ENCODE measurements around the gene PWWP2B.

Gene PWWP2B

GRCh38 chr10:132394936-132395703 is 1.9 kb upstream of the PWWP2B start:
- DNase-seq (ENCODE audit: low spot score): no peak

DNA sequence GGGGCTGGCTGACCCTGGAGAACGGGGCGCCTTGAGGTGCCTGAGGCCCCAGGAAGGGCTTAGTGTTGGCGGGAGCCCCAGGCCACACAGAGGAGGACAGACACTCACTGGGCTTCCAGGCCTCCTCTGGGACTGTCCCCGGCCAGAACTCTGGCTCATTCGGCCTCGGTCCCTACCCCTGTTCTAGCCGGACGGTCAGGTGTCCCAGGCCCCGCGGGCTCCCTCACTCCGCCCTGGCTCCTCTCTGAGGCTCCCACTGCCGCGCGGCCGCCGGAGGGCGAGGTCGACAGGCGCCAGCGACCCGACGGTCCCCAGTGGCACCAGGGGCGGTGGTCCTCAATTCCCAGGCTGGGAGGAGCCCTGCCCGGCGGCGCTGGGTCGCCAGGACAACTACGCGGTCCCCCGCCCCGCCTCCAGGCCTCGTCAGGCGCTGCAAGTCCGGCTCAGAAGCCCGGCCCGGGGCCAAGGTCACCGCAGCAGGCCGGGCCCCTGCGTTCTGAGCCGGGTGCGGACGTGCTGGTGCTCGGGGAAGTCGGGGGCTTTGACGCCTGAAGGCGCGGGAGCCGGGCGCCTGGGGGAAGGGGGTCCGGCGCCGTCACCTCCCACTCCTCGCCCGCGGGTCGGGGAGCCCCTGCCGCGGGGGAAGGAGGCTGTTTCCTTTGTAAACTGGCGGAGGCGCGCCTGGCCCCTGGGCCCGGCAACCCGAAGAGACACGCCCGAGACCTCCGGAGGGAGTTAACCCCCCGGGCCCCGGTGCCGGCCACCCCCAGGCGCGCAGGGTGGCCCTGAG is 1.1 kb upstream of the PWWP2B start:
- peak; percentile 84 for DNase-seq (ENCODE audit: low spot score)

GRCh38 chr10:132396494-132397035 is 435 bp upstream of the PWWP2B start:
- DNase-seq (ENCODE audit: low spot score): peak; percentile 81

GRCh38 chr10:132397671-132398565 is 918 bp downstream of the PWWP2B start:
- no peak for DNase-seq (ENCODE audit: low spot score)

DNA sequence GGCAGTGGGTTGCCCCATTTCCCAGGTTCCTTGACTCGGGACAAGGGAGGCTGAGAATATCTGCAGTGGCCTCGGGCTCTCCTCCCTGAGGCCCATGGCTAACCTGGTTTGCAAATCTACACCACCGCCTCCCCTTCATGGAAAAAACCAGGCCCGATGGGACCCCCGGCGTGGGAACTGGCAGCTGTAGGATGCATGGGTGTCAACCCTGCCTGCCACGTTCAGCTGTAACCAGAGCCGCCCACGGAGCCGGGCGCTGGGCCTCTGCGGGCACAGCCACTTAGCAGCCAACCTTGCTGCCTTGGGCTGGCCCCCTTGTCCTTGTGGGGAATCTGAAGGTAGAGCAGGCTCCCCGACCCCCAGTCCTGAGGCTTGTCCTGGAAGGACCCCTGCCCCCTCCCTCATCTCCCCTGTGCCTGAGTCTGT is 1.6 kb downstream of the PWWP2B start:
- no peak for DNase-seq (ENCODE audit: low spot score)

- no peak for DNase-seq (ENCODE audit: low spot score)
Observed at GRCh38 chr10:132399117-132400035, 2.4 kb downstream of the PWWP2B start.

- no peak for DNase-seq (ENCODE audit: low spot score)
Observed at GRCh38 chr10:132400041-132400546, 3.1 kb downstream of the PWWP2B start.

DNA sequence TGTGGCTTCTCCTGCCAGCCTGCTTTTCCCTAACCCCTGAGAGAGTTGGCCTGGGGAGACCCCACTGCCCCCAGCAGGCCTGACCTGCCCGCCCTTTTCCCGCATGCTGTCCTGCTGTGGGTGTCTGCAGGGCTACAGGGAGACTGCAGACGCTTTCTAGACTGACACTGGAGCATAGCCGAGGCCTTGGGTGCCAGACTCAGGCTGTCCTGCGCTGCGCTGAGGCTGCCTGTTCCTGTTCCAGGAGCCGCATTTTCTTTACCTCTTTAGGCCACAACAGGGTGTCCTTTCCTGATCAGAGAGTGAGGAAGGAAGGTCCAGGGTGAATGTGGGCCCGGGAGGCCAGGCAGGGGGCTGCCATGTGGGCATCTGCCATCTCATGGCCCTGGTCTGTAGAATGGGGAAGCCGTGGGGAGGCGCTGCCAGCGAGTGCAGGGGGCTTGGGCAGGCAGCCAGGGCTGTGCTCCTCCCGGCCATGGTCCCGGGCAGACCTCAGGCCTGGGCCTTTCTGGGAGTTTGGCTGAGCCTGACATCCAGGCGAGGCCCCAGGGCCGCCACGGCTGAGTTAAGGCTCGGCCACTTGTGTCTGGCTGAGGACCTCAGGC is 3.6 kb downstream of the PWWP2B start:
- DNase-seq (ENCODE audit: low spot score): no peak

DNA sequence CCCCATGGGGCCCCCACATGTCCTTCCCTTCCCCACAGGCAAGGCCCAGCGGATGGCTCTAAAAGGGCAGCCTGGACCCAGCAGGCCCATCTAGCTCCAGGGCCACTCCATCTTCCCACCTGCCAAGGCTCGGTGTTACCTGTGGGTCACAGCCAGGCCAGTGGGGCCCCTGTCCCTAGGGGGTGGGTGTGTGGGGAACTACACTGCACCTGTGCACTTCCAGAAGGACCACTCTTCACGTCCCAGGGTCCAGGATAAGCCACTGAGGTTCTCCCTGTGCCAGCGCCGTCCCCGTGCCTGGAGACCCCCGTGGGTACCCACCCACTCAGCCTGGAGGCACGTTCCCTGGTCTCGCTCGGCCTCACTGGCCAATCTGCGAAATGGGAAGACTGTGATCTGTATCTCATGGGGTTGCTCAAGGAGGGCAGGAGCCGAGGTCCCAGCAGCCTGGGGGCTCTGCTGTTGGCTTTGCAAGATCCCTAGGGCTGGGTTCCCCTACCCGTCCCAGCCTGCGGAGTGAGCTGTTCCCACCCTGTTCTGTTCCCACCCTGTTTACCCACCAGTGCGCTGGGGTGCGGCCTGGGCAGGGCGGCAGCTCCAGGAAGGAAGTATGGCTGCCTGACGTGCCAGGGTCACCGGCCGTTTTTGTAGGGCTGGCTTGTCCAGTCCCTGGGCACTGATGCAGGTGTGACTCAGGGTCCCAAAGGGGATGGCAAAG is 4.6 kb downstream of the PWWP2B start:
- no peak for DNase-seq (ENCODE audit: low spot score)

DNA sequence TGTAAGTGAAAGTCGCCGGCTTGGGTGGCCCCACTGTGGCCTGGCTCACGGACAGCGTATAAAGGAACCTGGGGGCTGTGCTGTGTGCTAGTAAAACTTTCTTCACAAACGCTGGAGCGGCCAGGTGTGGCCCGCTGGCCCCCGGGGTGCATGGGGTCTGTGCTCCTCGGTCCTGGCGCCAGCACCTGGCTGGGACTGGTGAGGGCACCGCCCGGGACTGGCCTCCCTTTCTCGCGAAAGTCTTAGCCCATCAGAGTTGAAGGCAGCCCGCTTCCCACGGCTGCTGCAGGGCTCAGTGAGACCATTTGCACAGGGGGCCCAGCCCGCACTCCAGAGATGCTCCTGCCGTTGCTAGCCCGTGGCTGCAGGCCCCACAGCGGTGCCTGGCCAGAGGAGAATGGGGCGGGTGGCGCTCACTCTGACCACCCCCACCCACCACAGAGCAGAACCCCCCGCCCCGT is 5.8 kb downstream of the PWWP2B start:
- no peak for DNase-seq (ENCODE audit: low spot score)

DNA sequence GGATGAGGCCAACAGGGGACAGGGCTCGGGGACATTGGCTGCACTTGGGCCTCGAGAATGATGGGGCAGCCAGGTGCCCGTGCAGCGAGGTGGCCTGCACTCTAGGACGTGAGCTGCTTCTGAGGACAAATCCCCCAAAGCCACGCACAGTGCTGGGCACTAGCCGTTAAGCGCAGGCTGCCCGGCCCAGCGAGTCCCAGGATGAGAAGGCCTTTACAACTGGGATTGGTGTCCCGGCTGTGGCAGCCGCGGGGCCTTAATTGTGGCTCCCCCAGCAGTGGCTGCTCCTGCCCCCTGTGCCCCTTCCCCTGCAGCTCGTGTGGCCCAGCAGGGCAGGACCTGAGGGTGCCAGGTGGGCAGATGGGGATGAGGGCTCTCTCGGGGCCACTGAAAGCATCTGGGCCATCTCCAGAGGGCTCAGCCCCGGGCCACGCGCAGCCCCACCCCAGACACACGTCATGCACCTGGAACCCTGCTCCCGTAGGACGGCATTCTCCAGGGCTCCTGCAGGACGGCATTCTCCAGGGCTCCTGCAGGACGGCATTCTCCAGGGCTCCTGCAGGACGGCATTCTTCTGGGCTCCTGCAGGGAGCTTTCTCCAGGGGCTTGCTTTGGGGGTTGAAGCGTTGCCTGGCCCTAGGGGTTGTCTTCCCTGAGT is 6.6 kb downstream of the PWWP2B start:
- DNase-seq (ENCODE audit: low spot score): no peak

DNA sequence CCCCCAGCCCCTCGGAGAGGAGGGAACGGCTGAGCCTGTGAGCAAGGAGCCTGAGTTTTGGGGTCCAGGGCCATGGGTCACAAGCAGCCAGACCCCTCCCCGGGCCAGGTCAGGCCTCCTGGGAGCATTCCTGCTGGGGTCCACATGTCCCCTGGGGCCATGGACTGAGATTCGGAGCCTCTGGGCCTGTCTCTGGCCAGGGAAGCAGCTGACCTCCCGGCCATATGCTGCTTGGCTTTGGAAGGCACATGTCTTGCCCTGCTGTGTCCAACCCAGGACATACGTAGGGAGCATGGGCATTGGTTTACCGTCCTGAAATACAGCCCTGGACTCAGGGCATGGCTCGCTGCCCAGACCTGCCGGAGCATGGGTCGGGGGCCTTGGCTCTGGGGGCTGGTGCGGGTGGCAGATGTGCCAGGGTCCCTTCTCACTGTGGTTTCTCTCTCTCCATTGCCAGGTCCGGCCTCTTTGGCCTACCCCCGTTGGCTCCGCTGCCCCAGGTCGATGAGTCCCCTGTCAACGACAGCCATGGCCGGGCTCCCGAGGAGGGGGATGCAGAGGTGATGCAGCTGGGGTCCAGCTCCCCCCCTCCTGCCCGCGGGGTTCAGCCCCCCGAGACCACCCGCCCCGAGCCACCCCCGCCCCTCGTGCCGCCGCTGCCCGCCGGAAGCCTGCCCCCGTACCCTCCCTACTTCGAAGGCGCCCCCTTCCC is 7.3 kb downstream of the PWWP2B start:
- DNase-seq (ENCODE audit: low spot score): no peak

- DNase-seq (ENCODE audit: low spot score): no peak
Observed at GRCh38 chr10:132404911-132405462, 8.0 kb downstream of the PWWP2B start.

DNA sequence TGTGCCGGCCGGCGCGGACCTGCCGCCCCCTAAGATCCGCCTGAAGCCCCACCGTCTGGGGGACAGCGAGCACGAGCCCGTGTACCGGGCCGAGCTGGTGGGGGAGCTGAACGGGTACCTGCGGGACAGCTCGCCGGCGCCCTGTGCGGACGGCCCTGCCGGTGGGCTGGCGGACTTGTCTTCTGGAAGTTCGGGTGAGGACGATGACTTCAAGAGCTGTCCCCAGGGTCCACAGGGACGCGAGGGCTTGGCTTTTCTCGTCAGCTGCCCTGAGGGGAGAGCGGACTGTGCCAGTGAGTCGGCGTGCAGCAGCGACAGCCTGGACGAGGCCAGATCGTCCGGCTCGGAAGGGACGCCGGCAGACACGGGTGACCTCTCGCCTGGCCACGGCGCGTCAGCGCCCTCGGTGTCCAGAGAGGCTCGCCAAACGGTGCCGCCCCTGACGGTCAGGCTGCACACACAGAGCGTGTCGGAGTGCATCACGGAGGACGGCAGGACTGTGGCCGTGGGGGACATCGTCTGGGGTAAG is 8.5 kb downstream of the PWWP2B start:
- no peak for DNase-seq (ENCODE audit: low spot score)

DNA sequence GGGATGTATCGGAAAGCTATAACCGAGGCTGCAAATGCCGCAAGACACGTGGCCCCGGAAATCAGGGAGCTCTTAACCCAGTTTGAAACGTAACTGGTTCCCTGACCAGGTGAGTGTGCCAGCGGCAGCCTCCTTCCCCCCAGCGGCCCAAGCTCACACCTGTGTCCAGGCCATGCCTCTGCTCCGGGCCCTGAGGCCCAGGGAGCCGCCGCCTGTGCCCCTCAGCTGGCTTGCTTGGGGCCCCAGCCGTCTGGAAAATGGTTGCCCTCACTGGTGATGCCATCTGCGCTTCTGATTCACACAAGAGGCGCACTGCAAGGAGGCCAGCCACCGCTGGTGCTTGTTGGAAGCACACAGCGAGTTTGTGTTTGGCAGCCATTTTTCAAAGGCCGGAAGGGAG is 9.2 kb downstream of the PWWP2B start:
- no peak for DNase-seq (ENCODE audit: low spot score)

GRCh38 chr10:132406750-132407149 is 9.8 kb downstream of the PWWP2B start:
- DNase-seq (ENCODE audit: low spot score): no peak

GRCh38 chr10:132407243-132407746 is 10.3 kb downstream of the PWWP2B start:
- no peak for DNase-seq (ENCODE audit: low spot score)

Measured in ecto neural progenitor cell (in vitro differentiated cells).